HG02970 (cell line): Measurements from ENCODE around the gene ADAMTS13.

Experiments
- ATAC-seq: cut with Tn5 transposase; IDR thresholded peaks from one replicate; pipeline ENCODE4 v1.9.1; 2021; ENCODE audit warnings: mild to moderate bottlenecking, moderate library complexity, moderate number of reproducible peaks; ENCODE audit not compliant: unreplicated experiment, low FRiP score

Gene ADAMTS13

GRCh38 chr9:133485531-133486260, 63.5 kb downstream of the ADAMTS13 start:
- no peak for ATAC-seq

- ATAC-seq, result no peak
These were observed 65.2 kb downstream of the ADAMTS13 start for GRCh38 chr9:133487331-133487725.

GRCh38 chr9:133488686-133489252, 66.6 kb downstream of the ADAMTS13 start:
- ATAC-seq, result no peak

GRCh38 chr9:133489253-133490190, 67.4 kb downstream of the ADAMTS13 start:
- no peak for ATAC-seq

GRCh38 chr9:133490201-133490681, 68.1 kb downstream of the ADAMTS13 start:
- no peak for ATAC-seq

- ATAC-seq, result no peak
These were observed 68.9 kb downstream of the ADAMTS13 start for GRCh38 chr9:133490865-133491655.

- ATAC-seq, result no peak
These were observed 69.4 kb downstream of the ADAMTS13 start for GRCh38 chr9:133491656-133491925.

GRCh38 chr9:133492061-133493021, 70.2 kb downstream of the ADAMTS13 start:
- no peak for ATAC-seq

GRCh38 chr9:133493428-133493827, 71.3 kb downstream of the ADAMTS13 start:
- no peak for ATAC-seq

- no peak for ATAC-seq
These were observed 71.8 kb downstream of the ADAMTS13 start for GRCh38 chr9:133493845-133494540.

- ATAC-seq, result no peak
These were observed 72.6 kb downstream of the ADAMTS13 start for GRCh38 chr9:133494636-133495326.

- ATAC-seq, result no peak
These were observed 73.4 kb downstream of the ADAMTS13 start for GRCh38 chr9:133495327-133496293.

GRCh38 chr9:133496861-133497842, 75.0 kb downstream of the ADAMTS13 start:
- no peak for ATAC-seq

- ATAC-seq, result no peak
These were observed 77.1 kb downstream of the ADAMTS13 start for GRCh38 chr9:133499132-133499891.

GRCh38 chr9:133499892-133500270, 77.7 kb downstream of the ADAMTS13 start:
- ATAC-seq, result no peak
